GM21576 (cell line): ENCODE measurements around the gene RPS25.
"Not testable (repeated sequence)": the region's sequence is repeated elsewhere in the genome, so short reads cannot be mapped to it uniquely, and the experiment has no call there.

Experiments used
- ATAC-seq: cut with Tn5 transposase; IDR thresholded peaks from one replicate; pipeline ENCODE4 v1.9.1; 2021; ENCODE audit warnings: mild to moderate bottlenecking, moderate library complexity; ENCODE audit not compliant: unreplicated experiment

The RPS25 gene

GRCh38 chr11:118975771-118976709, 42.1 kb downstream of the RPS25 start:
- no peak for ATAC-seq

- no peak for ATAC-seq
These were observed 44.2 kb downstream of the RPS25 start for GRCh38 chr11:118973985-118974384.

GRCh38 chr11:118971646-118972045, 46.5 kb downstream of the RPS25 start, which contains the start of gene FOXR1:
FOXR1 (plus strand) TSS chr11:118971761; CDS start chr11:118971932, 171 bp downstream.
- no peak for ATAC-seq

GRCh38 chr11:118969508-118969907, 48.6 kb downstream of the RPS25 start:
- ATAC-seq, result not testable (repeated sequence)
